HEK293 (cell line): Measurements from ENCODE around the gene DMRTA2.

Source experiments
- CTCF ChIA-PET: fragments of 350-600 bp; formaldehyde crosslinking; extraction: SDS; loops from one replicate; lab custom pipeline; 2021; ENCODE audit warnings: antibody characterized with exemption; lab: Yijun Ruan, JAX
- POLR2A ChIA-PET: fragments of 300-600 bp; formaldehyde crosslinking; extraction: SDS; loops from one replicate; lab custom pipeline; 2020; ENCODE audit warnings: antibody characterized with exemption, inconsistent platforms; lab: Yijun Ruan, JAX
- H3K27ac ChIP-seq: fragments of 200-500 bp; sonication (Bioruptor generic); 2 replicates; pipeline ENCODE4 v1.5.1; 2014; ENCODE audit warnings: low read depth, low read length, control low read depth, inconsistent platforms; ENCODE audit errors: extremely low read depth
- H3K36me3 ChIP-seq, 2 experiments: fragments of 200-500 bp in 1 of 2; sonication (Bioruptor generic) in 1 of 2; 1 replicate in 1 of 2; 2 replicates in 1 of 2; pipeline ENCODE4 v1.5.1; 2014 to 2017; ENCODE audit warnings: inconsistent platforms in 2 of 2, low read length in 2 of 2; ENCODE audit not compliant: control insufficient read depth in 2 of 2, insufficient read depth in 1 of 2
- H3K4me1 ChIP-seq: fragments of 200-500 bp; sonication (Bioruptor generic); 2 replicates; pipeline ENCODE4 v1.5.1; 2014; ENCODE audit warnings: mild to moderate bottlenecking, low read length, inconsistent platforms; ENCODE audit not compliant: control insufficient read depth, insufficient read depth
- H3K4me3 ChIP-seq: 2 replicates; pipeline ENCODE4 v1.5.1; 2011; ENCODE audit warnings: low read depth, mild to moderate bottlenecking, control low read depth, low read length, moderate library complexity
- H3K9me3 ChIP-seq: fragments of 200-500 bp; sonication (Bioruptor generic); 2 replicates; pipeline ENCODE4 v1.5.1; 2014; ENCODE audit warnings: low read depth, low read length, inconsistent platforms; ENCODE audit not compliant: control insufficient read depth, insufficient read depth
- RBAK ChIP-seq: fragments of 450-650 bp; formaldehyde crosslinking; IDR thresholded peaks from 2 replicates; pipeline ENCODE4 v1.5.1; 2016; ENCODE audit warnings: missing biosample characterization, missing genetic modification characterization
- SP3 ChIP-seq: fragments of 450-650 bp; formaldehyde crosslinking; IDR thresholded peaks from 2 replicates; pipeline ENCODE4 v1.5.1; 2016; ENCODE audit warnings: missing biosample characterization, missing genetic modification characterization
- TRIM28 ChIP-seq: IDR thresholded peaks from 2 replicates; pipeline ENCODE4 v1.6.1; 2011; ENCODE audit warnings: low read length, control low read depth, borderline replicate concordance
- ZFP3 ChIP-seq: fragments of 450-650 bp; formaldehyde crosslinking; IDR thresholded peaks from 2 replicates; pipeline ENCODE4 v1.5.1; 2016; ENCODE audit warnings: low read depth, missing biosample characterization, missing genetic modification characterization
- ZIC2 ChIP-seq: fragments of 450-650 bp; formaldehyde crosslinking; IDR thresholded peaks from 2 replicates; pipeline ENCODE4 v1.5.1; 2016; ENCODE audit warnings: missing biosample characterization, missing genetic modification characterization
- ZNF114 ChIP-seq: fragments of 450-650 bp; formaldehyde crosslinking; IDR thresholded peaks from 2 replicates; pipeline ENCODE4 v1.5.0; 2017; ENCODE audit warnings: missing biosample characterization, missing genetic modification characterization
- ZNF354C ChIP-seq: fragments of 450-650 bp; formaldehyde crosslinking; IDR thresholded peaks from 2 replicates; pipeline ENCODE4 v1.5.1; 2016; ENCODE audit warnings: missing biosample characterization, missing genetic modification characterization, low read depth, borderline replicate concordance
- ZNF571 ChIP-seq: fragments of 450-650 bp; formaldehyde crosslinking; IDR thresholded peaks from 2 replicates; pipeline ENCODE4 v1.5.0; 2017; ENCODE audit warnings: missing biosample characterization, missing genetic modification characterization
- ZNF629 ChIP-seq: fragments of 450-650 bp; formaldehyde crosslinking; IDR thresholded peaks from 2 replicates; pipeline ENCODE4 v1.5.1; 2017; ENCODE audit warnings: missing biosample characterization, missing genetic modification characterization
- ZNF792 ChIP-seq: fragments of 450-650 bp; formaldehyde crosslinking; IDR thresholded peaks from 2 replicates; pipeline ENCODE4 v1.5.1; 2016; ENCODE audit warnings: missing biosample characterization, missing genetic modification characterization
- TF ChIP-seq, protein P1 (sequence below): fragments of 450-650 bp; formaldehyde crosslinking; IDR thresholded peaks from 2 replicates; pipeline ENCODE4 v1.5.1; 2017; ENCODE audit warnings: missing biosample characterization, missing genetic modification characterization
- TF ChIP-seq, protein P2 (sequence below): fragments of 450-650 bp; formaldehyde crosslinking; conservative IDR thresholded peaks from 2 replicates; pipeline ENCODE4 v1.5.1; 2016; ENCODE audit warnings: low read depth, missing biosample characterization, missing genetic modification characterization
- TF ChIP-seq, protein P3 (sequence below): fragments of 450-650 bp; formaldehyde crosslinking; IDR thresholded peaks from 2 replicates; pipeline ENCODE4 v1.5.1; 2017; ENCODE audit warnings: missing biosample characterization, missing genetic modification characterization

Gene DMRTA2

DNA sequence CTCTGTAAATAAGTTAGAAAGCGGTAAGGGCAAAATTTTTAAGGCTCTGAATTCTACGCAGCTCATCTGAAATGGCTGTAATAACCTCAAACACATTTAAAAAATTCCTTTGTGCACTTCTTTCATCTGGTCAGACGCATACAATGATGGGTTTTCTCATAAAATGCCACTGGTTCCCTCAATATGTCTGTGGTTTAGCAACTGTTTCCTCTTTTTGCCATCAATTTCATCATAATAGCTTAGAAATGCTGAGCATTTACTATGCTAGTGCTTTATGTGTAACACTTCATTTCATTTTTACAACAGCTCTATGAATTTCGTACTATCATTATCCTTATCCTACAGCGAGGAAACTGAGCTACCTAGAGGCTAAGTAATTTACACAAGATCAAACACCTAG lies 35.3 kb upstream of the DMRTA2 start:
- Histone ChIP-seq H3K27ac (no peak overlapping the region), H3K4me1 (no peaks in the 10 kb centered on the region), H3K36me3 (peaks cover 0 to 12% of the 10 kb centered on the region in 2 experiments; a peak in 1 of 3 replicates)
- no peak for TF ChIP-seq RBAK (tag by site-specific recombination)
- TF ChIP-seq TRIM28 = no peak
- no peak for TF ChIP-seq ZNF629 (tag by site-specific recombination)
- no peak for TF ChIP-seq ZFP3 (tag by site-specific recombination)
- TF ChIP-seq ZNF114 (tag by site-specific recombination) = no peak
- TF ChIP-seq, protein P1, sequence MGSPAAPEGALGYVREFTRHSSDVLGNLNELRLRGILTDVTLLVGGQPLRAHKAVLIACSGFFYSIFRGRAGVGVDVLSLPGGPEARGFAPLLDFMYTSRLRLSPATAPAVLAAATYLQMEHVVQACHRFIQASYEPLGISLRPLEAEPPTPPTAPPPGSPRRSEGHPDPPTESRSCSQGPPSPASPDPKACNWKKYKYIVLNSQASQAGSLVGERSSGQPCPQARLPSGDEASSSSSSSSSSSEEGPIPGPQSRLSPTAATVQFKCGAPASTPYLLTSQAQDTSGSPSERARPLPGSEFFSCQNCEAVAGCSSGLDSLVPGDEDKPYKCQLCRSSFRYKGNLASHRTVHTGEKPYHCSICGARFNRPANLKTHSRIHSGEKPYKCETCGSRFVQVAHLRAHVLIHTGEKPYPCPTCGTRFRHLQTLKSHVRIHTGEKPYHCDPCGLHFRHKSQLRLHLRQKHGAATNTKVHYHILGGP (tag by site-specific recombination) = no peak
- no peak for TF ChIP-seq ZIC2
- TF ChIP-seq, protein P2, sequence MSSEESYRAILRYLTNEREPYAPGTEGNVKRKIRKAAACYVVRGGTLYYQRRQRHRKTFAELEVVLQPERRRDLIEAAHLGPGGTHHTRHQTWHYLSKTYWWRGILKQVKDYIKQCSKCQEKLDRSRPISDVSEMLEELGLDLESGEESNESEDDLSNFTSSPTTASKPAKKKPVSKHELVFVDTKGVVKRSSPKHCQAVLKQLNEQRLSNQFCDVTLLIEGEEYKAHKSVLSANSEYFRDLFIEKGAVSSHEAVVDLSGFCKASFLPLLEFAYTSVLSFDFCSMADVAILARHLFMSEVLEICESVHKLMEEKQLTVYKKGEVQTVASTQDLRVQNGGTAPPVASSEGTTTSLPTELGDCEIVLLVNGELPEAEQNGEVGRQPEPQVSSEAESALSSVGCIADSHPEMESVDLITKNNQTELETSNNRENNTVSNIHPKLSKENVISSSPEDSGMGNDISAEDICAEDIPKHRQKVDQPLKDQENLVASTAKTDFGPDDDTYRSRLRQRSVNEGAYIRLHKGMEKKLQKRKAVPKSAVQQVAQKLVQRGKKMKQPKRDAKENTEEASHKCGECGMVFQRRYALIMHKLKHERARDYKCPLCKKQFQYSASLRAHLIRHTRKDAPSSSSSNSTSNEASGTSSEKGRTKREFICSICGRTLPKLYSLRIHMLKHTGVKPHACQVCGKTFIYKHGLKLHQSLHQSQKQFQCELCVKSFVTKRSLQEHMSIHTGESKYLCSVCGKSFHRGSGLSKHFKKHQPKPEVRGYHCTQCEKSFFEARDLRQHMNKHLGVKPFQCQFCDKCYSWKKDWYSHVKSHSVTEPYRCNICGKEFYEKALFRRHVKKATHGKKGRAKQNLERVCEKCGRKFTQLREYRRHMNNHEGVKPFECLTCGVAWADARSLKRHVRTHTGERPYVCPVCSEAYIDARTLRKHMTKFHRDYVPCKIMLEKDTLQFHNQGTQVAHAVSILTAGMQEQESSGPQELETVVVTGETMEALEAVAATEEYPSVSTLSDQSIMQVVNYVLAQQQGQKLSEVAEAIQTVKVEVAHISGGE (tag by site-specific recombination) = no peak
- TF ChIP-seq SP3 (tag by site-specific recombination) = no peak
- TF ChIP-seq, all 188 proteins: peak for 0
- Histone ChIP-seq H3K4me3 (no peak overlapping the region), H3K9me3 (no peaks in the 10 kb centered on the region)
- ChIA-PET CTCF (interaction anchor here (0.6 to 0.7 kb wide), 3 partner anchors 93 to 917 kb away, joined by 4 to 6 read pairs (median 6); no protein-coding TSS in a partner anchor), POLR2A (no interaction called here)

DNA sequence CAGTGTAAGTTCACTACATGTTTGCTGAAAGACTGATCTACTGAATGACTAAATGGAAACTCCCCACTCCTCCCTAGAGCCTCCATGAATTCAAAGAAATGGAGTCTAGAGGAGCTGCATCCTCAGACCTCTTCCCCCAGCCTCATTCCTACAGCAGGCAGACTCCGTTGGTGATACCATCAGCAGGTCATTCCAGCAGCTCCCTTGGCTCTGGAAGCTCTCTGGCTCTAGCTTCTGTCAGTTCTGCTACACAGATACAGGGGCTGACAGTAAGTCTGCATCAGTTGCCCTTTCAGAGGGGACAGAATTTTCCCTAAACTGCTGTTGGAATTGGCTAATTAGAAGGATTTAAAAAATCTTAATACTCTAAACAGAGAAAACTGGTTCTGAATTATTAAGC lies 31.7 kb upstream of the DMRTA2 start:
- Histone ChIP-seq H3K9me3 (no peaks in the 10 kb centered on the region), H3K4me1 (no peaks in the 10 kb centered on the region), H3K4me3 (no peak overlapping the region), H3K36me3 (no peaks in the 10 kb centered on the region), H3K27ac (no peak overlapping the region)
- TF ChIP-seq ZFP3 (tag by site-specific recombination) (no peak), ZNF629 (tag by site-specific recombination) (no peak), ZNF571 (tag by site-specific recombination) (no peak), ZNF354C (tag by site-specific recombination) (no peak)
- ChIA-PET POLR2A (no interaction called here), CTCF (interaction anchor here (0.6 kb wide), 1 partner anchor 31 kb away, joined by 4 read pairs; no protein-coding TSS in a partner anchor)

DNA sequence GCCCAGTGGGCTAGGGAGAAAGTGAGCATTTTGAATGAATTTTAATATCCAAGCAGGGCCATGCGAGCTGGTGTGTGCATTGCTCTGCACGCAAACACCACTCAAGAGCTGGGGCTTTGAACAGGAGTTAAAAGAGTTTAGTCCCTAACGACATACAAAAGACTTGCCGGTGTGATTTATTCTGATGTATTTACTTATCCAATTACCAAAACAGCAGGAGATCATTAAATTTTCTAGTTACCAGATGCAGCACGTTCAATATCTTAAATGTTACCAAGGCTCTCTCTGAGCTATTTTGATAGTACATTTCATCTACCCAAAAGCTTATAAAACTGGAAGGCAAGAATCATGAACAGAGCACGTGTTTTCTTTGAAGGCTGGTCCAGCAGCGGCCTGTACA lies 30.0 kb upstream of the DMRTA2 start:
- no peak overlapping the region for H3K27ac ChIP-seq
- H3K9me3 ChIP-seq = no peaks in the 10 kb centered on the region
- TF ChIP-seq ZNF792 (tag by site-specific recombination) = no peak
- TF ChIP-seq, protein P3, sequence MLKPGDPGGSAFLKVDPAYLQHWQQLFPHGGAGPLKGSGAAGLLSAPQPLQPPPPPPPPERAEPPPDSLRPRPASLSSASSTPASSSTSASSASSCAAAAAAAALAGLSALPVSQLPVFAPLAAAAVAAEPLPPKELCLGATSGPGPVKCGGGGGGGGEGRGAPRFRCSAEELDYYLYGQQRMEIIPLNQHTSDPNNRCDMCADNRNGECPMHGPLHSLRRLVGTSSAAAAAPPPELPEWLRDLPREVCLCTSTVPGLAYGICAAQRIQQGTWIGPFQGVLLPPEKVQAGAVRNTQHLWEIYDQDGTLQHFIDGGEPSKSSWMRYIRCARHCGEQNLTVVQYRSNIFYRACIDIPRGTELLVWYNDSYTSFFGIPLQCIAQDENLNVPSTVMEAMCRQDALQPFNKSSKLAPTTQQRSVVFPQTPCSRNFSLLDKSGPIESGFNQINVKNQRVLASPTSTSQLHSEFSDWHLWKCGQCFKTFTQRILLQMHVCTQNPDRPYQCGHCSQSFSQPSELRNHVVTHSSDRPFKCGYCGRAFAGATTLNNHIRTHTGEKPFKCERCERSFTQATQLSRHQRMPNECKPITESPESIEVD (tag by site-specific recombination) = peak; percentile 41; the same call in 1 of the 2 replicates
- POLR2A ChIA-PET = no interaction called here
- no peak overlapping the region for H3K4me3 ChIP-seq
- H3K36me3 ChIP-seq = no peaks in the 10 kb centered on the region
- no peaks in the 10 kb centered on the region for H3K4me1 ChIP-seq
- CTCF ChIA-PET = no interaction called here
